Iris pigment epithelial cell (primary cell): ENCODE data around the gene LAMA5.

Experiments used
- DNase-seq: peaks from one replicate; pipeline ENCODE4 v3.0.0-alpha.2; 2011; ENCODE audit warnings: low read depth

The LAMA5 gene

GRCh38 chr20:62371588-62372041 lies 4.5 kb upstream of the LAMA5 start:
- no peak for DNase-seq

GRCh38 chr20:62370807-62371587 lies 3.9 kb upstream of the LAMA5 start:
- DNase-seq, result no peak

GRCh38 chr20:62370115-62370806 lies 3.1 kb upstream of the LAMA5 start:
- no peak for DNase-seq

GRCh38 chr20:62369815-62370114 lies 2.7 kb upstream of the LAMA5 start:
- DNase-seq, result no peak

GRCh38 chr20:62368976-62369814 lies 2.1 kb upstream of the LAMA5 start:
- no peak for DNase-seq

- DNase-seq, result no peak
Observed at GRCh38 chr20:62368392-62368975, 1.4 kb upstream of the LAMA5 start.

- DNase-seq, result no peak
Observed at GRCh38 chr20:62367633-62368391, 700 bp upstream of the LAMA5 start.

- no peak for DNase-seq
Observed at GRCh38 chr20:62366370-62367135, 559 bp downstream of the LAMA5 start.

- DNase-seq, result no peak
Observed at GRCh38 chr20:62365814-62366369, 1.2 kb downstream of the LAMA5 start.

GRCh38 chr20:62364911-62365736 lies 2.0 kb downstream of the LAMA5 start:
- no peak for DNase-seq

GRCh38 chr20:62363920-62364851 lies 2.9 kb downstream of the LAMA5 start:
- DNase-seq, result no peak

- no peak for DNase-seq
Observed at GRCh38 chr20:62362991-62363919, 3.9 kb downstream of the LAMA5 start.

GRCh38 chr20:62362590-62362940 lies 4.5 kb downstream of the LAMA5 start:
- DNase-seq, result no peak

GRCh38 chr20:62361799-62362589 lies 5.1 kb downstream of the LAMA5 start:
- DNase-seq, result no peak

- no peak for DNase-seq
Observed at GRCh38 chr20:62360854-62361798, 6.0 kb downstream of the LAMA5 start.
